ENCODE results near the gene NF2. TPM values are rescaled to one million over a fixed set of nuclear protein-coding genes. Genes with fewer than 3 reads are reported as not detected.

The NF2 gene
- total and polyA plus RNA-seq, 2 of the 8 experiments (the other 6 are each of a cell fraction or from before 2014, with no cell fraction given): 17.6 to 53.6 TPM

DNA sequence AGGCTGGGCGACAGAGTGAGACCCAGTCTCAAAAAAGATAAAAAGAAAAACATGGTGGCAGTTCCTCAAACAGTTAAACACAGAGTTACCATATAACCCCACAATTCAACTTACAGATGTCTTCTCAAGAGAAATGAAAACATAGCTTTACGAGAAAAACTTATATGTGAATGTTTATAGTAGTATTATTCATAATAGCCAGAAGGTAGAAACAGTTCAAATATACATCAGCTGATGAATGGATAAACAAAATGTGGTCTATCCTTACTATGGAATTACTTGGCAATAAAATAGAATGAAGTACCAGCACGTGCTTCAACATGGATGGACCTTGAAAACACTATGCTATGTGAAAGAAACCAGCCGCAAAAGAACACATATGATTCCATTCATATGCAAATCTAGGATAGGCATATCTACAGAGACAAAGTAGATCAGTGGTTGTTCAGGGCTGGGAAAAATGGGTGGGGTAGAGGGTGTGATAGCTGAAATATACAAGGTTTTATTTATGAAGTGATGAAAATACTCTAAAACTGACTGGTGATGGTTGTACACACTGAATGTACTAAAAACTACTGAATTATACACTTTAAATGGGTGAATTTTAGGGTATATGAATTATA lies 12.4 kb downstream of the NF2 start:
- no peaks in the 10 kb centered on the region for H3K23me2 ChIP-seq (ENCODE audit: low read depth, low read length)
- H2BK120ac ChIP-seq (replicated peaks; ENCODE audit: low read depth, low read length): no peak overlapping the region
- H3K36me3 ChIP-seq (ENCODE audit: control insufficient read depth in 2 of 4, insufficient read depth in 4 of 4, low read length in 3 of 4): no peaks in the 10 kb centered on the region
- H3K79me2 ChIP-seq (ENCODE audit: control insufficient read depth in 1 of 2, insufficient read depth in 2 of 2, low read length in 2 of 2): peaks cover 0 to 22% of the 10 kb centered on the region in 2 experiments
- POLR2A ChIA-PET (ENCODE audit: partially characterized antibody): interaction anchor here (0.6 to 1.3 kb wide), 2 partner anchors 10 to 12 kb away, joined by 3 to 4 read pairs; no protein-coding TSS in a partner anchor
- no peak overlapping the region for H2BK20ac ChIP-seq (ENCODE audit: low read length)
- no peak overlapping the region for H3K4me3 ChIP-seq (ENCODE audit: extremely low read depth in 1 of 4, insufficient read depth in 2 of 4, low read depth in 3 of 4, low read length in 4 of 4)
- peaks cover 2% of the 10 kb centered on the region; the same call in 1 of the 2 replicates for H3K79me1 ChIP-seq (ENCODE audit: low read depth, low read length)
- H3K18ac ChIP-seq (ENCODE audit: extremely low read depth, low read length): no peak overlapping the region
- no peak for DNase-seq (ENCODE audit: low read depth in 1 of 2, low spot score in 2 of 2)
- H3K23ac ChIP-seq (ENCODE audit: insufficient read length): no peak overlapping the region
- H2BK5ac ChIP-seq (ENCODE audit: low read depth, low read length): no peak overlapping the region
- no peak overlapping the region for H3K4ac ChIP-seq (replicated peaks; ENCODE audit: insufficient read length, low read depth, low read length)
- no peak overlapping the region for H3K4me2 ChIP-seq (ENCODE audit: insufficient read depth in 1 of 2, low read depth in 2 of 2, low read length in 2 of 2)
- no peaks in the 10 kb centered on the region for H3K27me3 ChIP-seq (replicated peaks in 1 of 4; ENCODE audit: control insufficient read depth in 3 of 4, extremely low read depth in 1 of 4, insufficient read depth in 3 of 4, low read length in 3 of 4)
- H3K9ac ChIP-seq (replicated peaks in 1 of 4; ENCODE audit: extremely low read depth in 1 of 4, low read depth in 3 of 4, low read length in 3 of 4): no peak overlapping the region
- CTCF ChIA-PET (ENCODE audit: partially characterized antibody): interaction anchor here (0.7 to 2.4 kb wide), 6 partner anchors 9 to 499 kb away, joined by 3 to 8 read pairs (median 4); no protein-coding TSS in a partner anchor
- no peaks in the 10 kb centered on the region for H3K9me3 ChIP-seq (ENCODE audit: insufficient read depth in 2 of 2, low read depth in 1 of 2, low read length in 1 of 2)
- H4K5ac ChIP-seq (ENCODE audit: insufficient read length, low read depth, low read length): no peak overlapping the region
- no peak overlapping the region for H2AFZ ChIP-seq (ENCODE audit: low read length)
- no peak overlapping the region for H3K27ac ChIP-seq (ENCODE audit: low read depth, low read length)
- H4K20me1 ChIP-seq (replicated peaks in 1 of 2; ENCODE audit: control insufficient read depth in 1 of 2, insufficient read depth in 2 of 2, low read length in 2 of 2): peaks cover 0 to 5% of the 10 kb centered on the region in 2 experiments
- no peak overlapping the region for H2BK12ac ChIP-seq (ENCODE audit: low read depth, low read length)
- WGBS, 2 experiments (ENCODE audit: extremely low coverage in 1 of 2, insufficient coverage in 1 of 2, insufficient read length in 1 of 2, insufficient replicate concordance in 2 of 2, low coverage in 1 of 2, low lambda C conversion rate in 2 of 2, missing lambda C conversion rate in 1 of 2): 87% methylated on average over 4 of the region's 4 CpGs; no CpG with 5 or more reads in 1 of the 2 experiments
- peak overlapping the region; percentile 59 for H3K56ac ChIP-seq (replicated peaks; ENCODE audit: insufficient read length, low read depth, low read length)
- no peak for FAIRE-seq
- H4K91ac ChIP-seq (replicated peaks; ENCODE audit: insufficient read length, low read length): no peak overlapping the region
- H2BK15ac ChIP-seq (ENCODE audit: low read length): no peak overlapping the region
- no peak overlapping the region for H3K14ac ChIP-seq (ENCODE audit: insufficient read length)
- H4K8ac ChIP-seq (ENCODE audit: extremely low read depth, insufficient read depth, low read length): no peak overlapping the region
- no peak overlapping the region for H2AK5ac ChIP-seq (ENCODE audit: low read depth, low read length)
- no peaks in the 10 kb centered on the region; a peak in 1 of 7 replicates for H3K4me1 ChIP-seq (replicated peaks in 1 of 4; ENCODE audit: control insufficient read depth in 3 of 4, insufficient read depth in 4 of 4, low read length in 3 of 4)
- TF ChIP-seq, protein P1, sequence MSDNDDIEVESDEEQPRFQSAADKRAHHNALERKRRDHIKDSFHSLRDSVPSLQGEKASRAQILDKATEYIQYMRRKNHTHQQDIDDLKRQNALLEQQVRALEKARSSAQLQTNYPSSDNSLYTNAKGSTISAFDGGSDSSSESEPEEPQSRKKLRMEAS (IDR thresholded peaks at IDR 0.05): no peak
- TF ChIP-seq TBP (IDR thresholded peaks at IDR 0.05; ENCODE audit: low read depth, low read length) (no peak), RFX5 (IDR thresholded peaks at IDR 0.05; ENCODE audit: borderline replicate concordance, low read depth, low read length) (no peak), HDAC6 (IDR thresholded peaks at IDR 0.05; ENCODE audit: low read depth, low read length) (no peak), NANOG (IDR thresholded peaks at IDR 0.05; ENCODE audit: insufficient read depth, low read depth, low read length, poor library complexity, severe bottlenecking) (no peak), TCF12 (IDR thresholded peaks at IDR 0.05; ENCODE audit: low read depth, low read length) (no peak)
